Ascending aorta (tissue), 2 donors: ENCODE measurements around the gene TTC9. TPM values are rescaled to one million over a fixed set of nuclear protein-coding genes. Genes with fewer than 3 reads are reported as not detected.

Source experiments
- DNase-seq, 2 donors: peaks; one replicate each; pipeline ENCODE4 v3.0.0-alpha.2; 2019; ENCODE audit warnings: low spot score in 2 of 2
- H3K27ac ChIP-seq, 2 donors: fragments of 200-600 bp; sonication (generic); one replicate each; pipeline ENCODE4 v1.5.1; 2016 to 2017; ENCODE audit warnings: mild to moderate bottlenecking in 1 of 2
- H3K27me3 ChIP-seq: fragments of 200-600 bp; sonication (generic); one replicate; pipeline ENCODE4 v1.5.1; 2017
- H3K36me3 ChIP-seq, 2 donors: fragments of 200-600 bp; sonication (generic); one replicate each; pipeline ENCODE4 v1.5.1; 2016
- H3K4me1 ChIP-seq, 2 donors: fragments of 200-600 bp; sonication (generic); one replicate each; pipeline ENCODE4 v1.5.1; 2016 to 2017; ENCODE audit warnings: mild to moderate bottlenecking in 1 of 2
- H3K4me3 ChIP-seq, 2 donors: fragments of 200-600 bp; sonication (generic); one replicate each; pipeline ENCODE4 v1.5.1; 2016 to 2017; ENCODE audit warnings: mild to moderate bottlenecking in 1 of 2
- H3K9me3 ChIP-seq, 2 donors: fragments of 200-600 bp; sonication (generic); one replicate each; pipeline ENCODE4 v1.5.1; 2016
- CTCF ChIP-seq, 3 experiments: fragments of 200-600 bp in 2 of 3; fragments of 450-650 bp in 1 of 3; sonication (generic) in 2 of 3; IDR thresholded peaks; one replicate each; pipeline ENCODE4 v1.5.1; 2016 to 2019; ENCODE audit warnings: antibody characterized with exemption in 3 of 3, mild to moderate bottlenecking in 1 of 3, moderate library complexity in 1 of 3
- intact Hi-C: fragments of 100-400 bp; cut with DNase I; formaldehyde crosslinking; loops from one replicate; pipeline ENCODE4 v1.15.1; 2023
- total RNA-seq: library from RNA; depleted of rRNA; stranded (reverse); fragments of >200 nt; gene quantifications from one replicate; pipeline ENCODE4 v1.1.0, GENCODE V29; 2016

Gene TTC9
- total RNA-seq, 1 donor from 2014 or later: not detected

GRCh38 chr14:70662080-70662479, 20.4 kb downstream of the TTC9 start:
- H3K4me3 ChIP-seq: no peak overlapping the region
- no peaks in the 10 kb centered on the region for H3K9me3 ChIP-seq
- no peak for DNase-seq
- peaks cover 0 to 7% of the 10 kb centered on the region in 2 donors for H3K4me1 ChIP-seq
- intact Hi-C loops: no loop called here
- no peaks in the 10 kb centered on the region for H3K36me3 ChIP-seq
- no peak overlapping the region for H3K27ac ChIP-seq
- no peak for TF ChIP-seq CTCF (IDR thresholded peaks at IDR 0.05)
- no peaks in the 10 kb centered on the region for H3K27me3 ChIP-seq

- no peak for TF ChIP-seq CTCF (IDR thresholded peaks at IDR 0.05)
- Histone ChIP-seq H3K9me3 (no peaks in the 10 kb centered on the region), H3K27me3 (no peaks in the 10 kb centered on the region), H3K4me1 (peaks cover 0 to 7% of the 10 kb centered on the region in 2 donors), H3K27ac (no peak overlapping the region), H3K4me3 (no peak overlapping the region), H3K36me3 (no peaks in the 10 kb centered on the region)
- no peak for DNase-seq
- intact Hi-C loops: no loop called here
These were observed 21.1 kb downstream of the TTC9 start for GRCh38 chr14:70662816-70663215.

GRCh38 chr14:70663707-70664179, 22.0 kb downstream of the TTC9 start:
- no peak for DNase-seq
- Histone ChIP-seq H3K4me3 (no peak overlapping the region), H3K27me3 (no peaks in the 10 kb centered on the region), H3K4me1 (peaks cover 0 to 7% of the 10 kb centered on the region in 2 donors), H3K27ac (peak overlapping the region in 1 of 2 donors; percentile 28), H3K36me3 (no peaks in the 10 kb centered on the region), H3K9me3 (no peaks in the 10 kb centered on the region)
- intact Hi-C loops: no loop called here
- no peak for TF ChIP-seq CTCF (IDR thresholded peaks at IDR 0.05)

GRCh38 chr14:70664698-70665447, 23.2 kb downstream of the TTC9 start:
- no peaks in the 10 kb centered on the region for H3K27me3 ChIP-seq
- TF ChIP-seq CTCF (IDR thresholded peaks at IDR 0.05): no peak
- intact Hi-C loops: no loop called here
- H3K9me3 ChIP-seq: no peaks in the 10 kb centered on the region
- H3K27ac ChIP-seq: no peak overlapping the region
- no peak for DNase-seq
- peaks cover 0 to 7% of the 10 kb centered on the region in 2 donors for H3K4me1 ChIP-seq
- H3K4me3 ChIP-seq: no peak overlapping the region
- no peaks in the 10 kb centered on the region for H3K36me3 ChIP-seq

GRCh38 chr14:70665448-70666360, 24.0 kb downstream of the TTC9 start:
- intact Hi-C loops: no loop called here
- Histone ChIP-seq H3K9me3 (no peaks in the 10 kb centered on the region), H3K36me3 (no peaks in the 10 kb centered on the region), H3K4me3 (no peak overlapping the region), H3K27ac (no peak overlapping the region), H3K27me3 (no peaks in the 10 kb centered on the region), H3K4me1 (peaks cover 0 to 7% of the 10 kb centered on the region in 2 donors)
- no peak for DNase-seq
- TF ChIP-seq CTCF (IDR thresholded peaks at IDR 0.05): no peak
